ENCODE measurements around the gene SH3BP4.

GRCh38 chr2:235030126-235030525 is 78.3 kb downstream of the SH3BP4 start:
- TF ChIP-seq CTCF (conservative IDR thresholded peaks at IDR 0.05; ENCODE audit: low read length) (no peak), EZH2phosphoT487 (IDR thresholded peaks at IDR 0.05; ENCODE audit: borderline replicate concordance, low read depth, low read length) (no peak)
